Pancreas (tissue), 10 donors: ENCODE results near the gene A2M. TPM values are rescaled to one million over a fixed set of nuclear protein-coding genes. Genes with fewer than 3 reads are reported as not detected.

ENCODE experiments used
- ATAC-seq, 4 donors: fragments of 200-7000 bp; cut with Tn5 transposase; one replicate each; pipeline versions ENCODE4 v1.8.0 to v1.9.1; 2020; ENCODE audit warnings: mild to moderate bottlenecking in 4 of 4, moderate library complexity in 4 of 4
- DNase-seq, 6 donors: peaks; one replicate each; pipeline ENCODE4 v3.0.0-alpha.2; 2020
- FAIRE-seq: peaks from 2 replicates; lab custom pipeline; 2012; peaks lifted over from hg19 to GRCh38; lab: Jason Lieb, UNC
- H3K27ac ChIP-seq, 4 donors: fragments of 200-600 bp; sonication (generic); 1 replicate in 3 of 4; 2 replicates in 1 of 4; pipeline versions ENCODE4 v1.5.0 to v1.8.0; 2020
- H3K27me3 ChIP-seq, 4 donors: fragments of 200-600 bp; one replicate each; pipeline ENCODE4 v1.8.0; 2021
- H3K36me3 ChIP-seq, 3 donors: fragments of 200-600 bp; sonication (generic) in 1 of 3; one replicate each; pipeline versions ENCODE4 v1.5.0 to v1.8.0; 2020 to 2021
- H3K4me1 ChIP-seq, 3 donors: fragments of 200-600 bp; one replicate each; pipeline ENCODE4 v1.8.0; 2021
- H3K4me3 ChIP-seq, 4 donors: fragments of 200-600 bp; sonication (generic) in 2 of 4; one replicate each; pipeline versions ENCODE4 v1.5.0 to v1.8.0; 2020 to 2021
- H3K9me3 ChIP-seq, 4 donors: fragments of 200-600 bp; one replicate each; pipeline ENCODE4 v1.8.0; 2021
- CTCF ChIP-seq, 4 donors: fragments of 200-600 bp; sonication (generic) in 3 of 4; IDR thresholded peaks; one replicate each; pipeline versions ENCODE4 v1.5.0 to v1.8.0; 2021; ENCODE audit warnings: antibody characterized with exemption in 4 of 4
- WGBS, 2 donors: extraction: QIAGEN DNeasy Blood & Tissue Kit; methylation state at CpG; one replicate each; pipeline ENCODE4 v1.1.7; 2013; 5-methylcytosine and 5-hydroxymethylcytosine counted together
- intact Hi-C, 3 donors: fragments of 100-400 bp; cut with DNase I; formaldehyde crosslinking; loops; one replicate each; pipeline versions ENCODE4 v1.11.1 to v1.14.2; 2022
- polyA plus RNA-seq, 2 donors: library from polyadenylated mRNA; stranded (reverse); fragments of 200-250 nt; gene quantifications; one replicate each; pipeline ENCODE4 v1.2.3, GENCODE V29; 2013
- total RNA-seq, 6 donors: library from RNA; stranded (reverse); fragmentation: NEBNext Ultra II Directional in 4 of 6; extraction: Animal tissue kit (Norgen Biotek cat#: 25700) in 4 of 6; gene quantifications; one replicate each; pipeline versions ENCODE4 v1.2.1 to v1.2.4, GENCODE V29; 2021 to 2023
- donor health status: healthy with polysubstance abuse.
- donor health status: DM: no; HTN: no; CAD: no; lungs with moderate emphysema.
- donor health status: DM: no; HTN: no; CAD: no.
- donor health status: control.
- donor health status: control.
- donor health status: Bipolar disorder and iron deficiency.
- donor health status: DM: yes; HTN: yes; CAD: no.
- donor health status: DM: no; HTN: no; CAD: no.
- donor health status: DM: no; HTN: no; CAD: no.
- donor health status: DM: yes; HTN: yes; CAD: no.

Gene A2M
- total and polyA plus RNA-seq, 8 donors = 22.8 to 275 (median 62.4) TPM

GRCh38 chr12:9043766-9044165, 72.0 kb downstream of the A2M start:
- WGBS, 2 donors = 71 to 78% methylated on average over 2 of the region's 2 CpGs
- no peak for FAIRE-seq
- Histone ChIP-seq H3K9me3 (no peaks in the 10 kb centered on the region), H3K27ac (no peak overlapping the region), H3K27me3 (no peaks in the 10 kb centered on the region), H3K4me1 (no peaks in the 10 kb centered on the region), H3K4me3 (no peak overlapping the region), H3K36me3 (no peaks in the 10 kb centered on the region)
- no peak for DNase-seq
- intact Hi-C loops = no loop called here
- no peak for TF ChIP-seq CTCF (IDR thresholded peaks at IDR 0.05)
- ATAC-seq = no peak

- ATAC-seq = no peak
- 68 to 87% methylated on average over 1 of the region's 1 CpG for WGBS, 2 donors
Observed at GRCh38 chr12:9041321-9041720, 74.4 kb downstream of the A2M start.

GRCh38 chr12:9040484-9041186, 75.1 kb downstream of the A2M start:
- 55 to 63% methylated on average over 5 of the region's 5 CpGs for WGBS, 2 donors
- H3K27me3 ChIP-seq = no peaks in the 10 kb centered on the region
- TF ChIP-seq CTCF (IDR thresholded peaks at IDR 0.05) = no peak
- no peak for DNase-seq
- FAIRE-seq = no peak
- peaks cover 0 to 7% (median 0%) of the 10 kb centered on the region in 3 donors for H3K4me1 ChIP-seq
- ATAC-seq = no peak
- intact Hi-C loops = no loop called here
- H3K4me3 ChIP-seq = no peak overlapping the region
- H3K9me3 ChIP-seq = no peaks in the 10 kb centered on the region
- no peak overlapping the region for H3K27ac ChIP-seq
- H3K36me3 ChIP-seq = no peaks in the 10 kb centered on the region

More at GRCh38 chr12:9041321-9041720, 74.4 kb downstream of the A2M start:
- H3K27ac ChIP-seq = no peak overlapping the region
- no peak for FAIRE-seq
- intact Hi-C loops = no loop called here
- H3K4me3 ChIP-seq = no peak overlapping the region
- peaks cover 0 to 7% (median 0%) of the 10 kb centered on the region in 3 donors for H3K4me1 ChIP-seq
- TF ChIP-seq CTCF (IDR thresholded peaks at IDR 0.05) = no peak
- H3K27me3 ChIP-seq = no peaks in the 10 kb centered on the region
- no peak for DNase-seq
- no peaks in the 10 kb centered on the region for H3K9me3 ChIP-seq
- H3K36me3 ChIP-seq = no peaks in the 10 kb centered on the region

GRCh38 chr12:9039397-9039977, 76.2 kb downstream of the A2M start:
- DNase-seq (peak in 1 of 6 donors; percentile 13), ATAC-seq (peak; percentile 55 to 87 (median 83)), FAIRE-seq (peak; percentile 93)
- 3 to 9% methylated on average over 3 of the region's 3 CpGs for WGBS, 2 donors
- no peaks in the 10 kb centered on the region for H3K27me3 ChIP-seq
- no peak overlapping the region for H3K27ac ChIP-seq
- peaks cover 0 to 7% (median 0%) of the 10 kb centered on the region in 3 donors for H3K4me1 ChIP-seq
- TF ChIP-seq CTCF (IDR thresholded peaks at IDR 0.05) = peak; percentile 45 to 75 (median 63)
- H3K9me3 ChIP-seq = no peaks in the 10 kb centered on the region
- H3K36me3 ChIP-seq = no peaks in the 10 kb centered on the region
- intact Hi-C loops = loop anchor here in 2 of 3 donors (10.0 kb wide), 2 partner anchors 85 to 385 kb away; no protein-coding TSS in a partner anchor
- no peak overlapping the region for H3K4me3 ChIP-seq

- WGBS, 2 donors = 88 to 92% methylated on average over 3 of the region's 3 CpGs
- no peak overlapping the region for H3K4me3 ChIP-seq
- ATAC-seq (no peak), FAIRE-seq (no peak), DNase-seq (no peak)
- no peaks in the 10 kb centered on the region for H3K9me3 ChIP-seq
- H3K27me3 ChIP-seq = no peaks in the 10 kb centered on the region
- peaks cover 0 to 7% (median 0%) of the 10 kb centered on the region in 3 donors for H3K4me1 ChIP-seq
- no peak overlapping the region for H3K27ac ChIP-seq
- intact Hi-C loops = loop anchor here in 2 of 3 donors (10.0 kb wide), 2 partner anchors 83 to 383 kb away; no protein-coding TSS in a partner anchor
- no peak for TF ChIP-seq CTCF (IDR thresholded peaks at IDR 0.05)
- H3K36me3 ChIP-seq = no peaks in the 10 kb centered on the region
Observed at GRCh38 chr12:9037431-9037830, 78.3 kb downstream of the A2M start.
